Neural cell (in vitro differentiated cells): ENCODE data around the gene HBE1.

Experiments used
- CTCF ChIP-seq: fragments of 450-650 bp; IDR thresholded peaks from 2 replicates; pipeline ENCODE4 v1.5.1; 2014; ENCODE audit warnings: antibody characterized with exemption, mild to moderate bottlenecking, moderate library complexity; ENCODE audit not compliant: poor library complexity, severe bottlenecking
- SMC3 ChIP-seq: fragments of 450-650 bp; conservative IDR thresholded peaks from 2 replicates; pipeline ENCODE4 v1.6.1; 2014; ENCODE audit warnings: antibody characterized with exemption, mild to moderate bottlenecking, moderate library complexity; ENCODE audit not compliant: poor library complexity

GRCh38 chr11:5301846-5302245 is 32.1 kb upstream of the HBE1 start, which contains the start of gene OR51B4:
- TF ChIP-seq CTCF (no peak), SMC3 (no peak)
